Stimulated activated memory B cell treated with anti-CD40 and anti-IgM and Interleukin-4, amounts not matched to agents 10 μg/mL and 1 μg/mL and 100 μg/mL, for 72 hours (primary cell): ENCODE measurements around the gene SLC25A1.
"Not testable (repeated sequence)": the region's sequence is repeated elsewhere in the genome, so short reads cannot be mapped to it uniquely, and the experiment has no call there.

Source experiments
- ATAC-seq: fragments of 150-1000 bp; cut with Tn5 transposase; 2 replicates; pipeline ENCODE4 v1.10.0; 2021
- H3K27ac Mint-ChIP-seq: one replicate; pipeline ENCODE4 v1.8.0; 2022; ENCODE audit warnings: mild to moderate bottlenecking, mixed read lengths
- H3K27me3 Mint-ChIP-seq: one replicate; pipeline ENCODE4 v1.8.0; 2022; ENCODE audit warnings: mixed read lengths
- H3K36me3 Mint-ChIP-seq: one replicate; pipeline ENCODE4 v1.8.0; 2022; ENCODE audit warnings: mixed read lengths
- H3K4me1 Mint-ChIP-seq: one replicate; pipeline ENCODE4 v1.8.0; 2022; ENCODE audit warnings: mixed read lengths
- H3K4me3 Mint-ChIP-seq: one replicate; pipeline ENCODE4 v1.8.0; 2022; ENCODE audit warnings: mild to moderate bottlenecking, moderate library complexity, mixed read lengths
- H3K9me3 Mint-ChIP-seq: one replicate; pipeline ENCODE4 v1.8.0; 2022; ENCODE audit warnings: mixed read lengths

The SLC25A1 gene

GRCh38 chr22:19213001-19213400 is 34.5 kb upstream of the SLC25A1 start:
- Mint-ChIP-seq H3K27ac (no peak overlapping the region), H3K4me1 (peaks cover 20% of the 10 kb centered on the region), H3K9me3 (no peaks in the 10 kb centered on the region), H3K36me3 (no peaks in the 10 kb centered on the region), H3K27me3 (peaks cover 33% of the 10 kb centered on the region), H3K4me3 (no peak overlapping the region)
- ATAC-seq = no peak

- Mint-ChIP-seq H3K27ac (no peak overlapping the region), H3K36me3 (no peaks in the 10 kb centered on the region), H3K27me3 (peaks cover 40% of the 10 kb centered on the region), H3K4me1 (peaks cover 16% of the 10 kb centered on the region), H3K4me3 (no peak overlapping the region), H3K9me3 (no peaks in the 10 kb centered on the region)
- ATAC-seq = no peak
These were observed 33.9 kb upstream of the SLC25A1 start for GRCh38 chr22:19212302-19212870.

GRCh38 chr22:19210188-19210587 is 31.7 kb upstream of the SLC25A1 start:
- ATAC-seq = no peak
- peaks cover 41% of the 10 kb centered on the region for H3K27me3 Mint-ChIP-seq
- H3K9me3 Mint-ChIP-seq = no peaks in the 10 kb centered on the region
- no peak overlapping the region for H3K4me3 Mint-ChIP-seq
- H3K4me1 Mint-ChIP-seq = peaks cover 16% of the 10 kb centered on the region
- no peak overlapping the region for H3K27ac Mint-ChIP-seq
- H3K36me3 Mint-ChIP-seq = no peaks in the 10 kb centered on the region

- Mint-ChIP-seq H3K27me3 (peaks cover 54% of the 10 kb centered on the region), H3K4me1 (peaks cover 13% of the 10 kb centered on the region), H3K4me3 (no peak overlapping the region), H3K27ac (no peak overlapping the region), H3K9me3 (no peaks in the 10 kb centered on the region), H3K36me3 (no peaks in the 10 kb centered on the region)
- no peak for ATAC-seq
These were observed 29.8 kb upstream of the SLC25A1 start for GRCh38 chr22:19208287-19208847.

GRCh38 chr22:19207884-19208283 is 29.3 kb upstream of the SLC25A1 start:
- H3K36me3 Mint-ChIP-seq = no peaks in the 10 kb centered on the region
- H3K27ac Mint-ChIP-seq = no peak overlapping the region
- no peak for ATAC-seq
- no peak overlapping the region for H3K4me3 Mint-ChIP-seq
- H3K27me3 Mint-ChIP-seq = peaks cover 55% of the 10 kb centered on the region
- peaks cover 9% of the 10 kb centered on the region for H3K4me1 Mint-ChIP-seq
- no peaks in the 10 kb centered on the region for H3K9me3 Mint-ChIP-seq

GRCh38 chr22:19207401-19207808 is 28.9 kb upstream of the SLC25A1 start:
- H3K27me3 Mint-ChIP-seq = peaks cover 50% of the 10 kb centered on the region
- no peak overlapping the region for H3K4me3 Mint-ChIP-seq
- peaks cover 4% of the 10 kb centered on the region for H3K4me1 Mint-ChIP-seq
- H3K36me3 Mint-ChIP-seq = no peaks in the 10 kb centered on the region
- H3K27ac Mint-ChIP-seq = no peak overlapping the region
- H3K9me3 Mint-ChIP-seq = peaks cover 3% of the 10 kb centered on the region
- ATAC-seq = no peak

- Mint-ChIP-seq H3K27ac (no peak overlapping the region), H3K36me3 (no peaks in the 10 kb centered on the region), H3K4me1 (no peaks in the 10 kb centered on the region), H3K9me3 (peaks cover 3% of the 10 kb centered on the region), H3K4me3 (no peak overlapping the region), H3K27me3 (peaks cover 45% of the 10 kb centered on the region)
- no peak for ATAC-seq
These were observed 27.8 kb upstream of the SLC25A1 start for GRCh38 chr22:19206287-19206686.

- H3K27me3 Mint-ChIP-seq = peaks cover 38% of the 10 kb centered on the region
These were observed 26.1 kb upstream of the SLC25A1 start for GRCh38 chr22:19204640-19205039.

GRCh38 chr22:19203834-19204233 is 25.3 kb upstream of the SLC25A1 start:
- ATAC-seq = no peak
- no peak overlapping the region for H3K27ac Mint-ChIP-seq
- H3K27me3 Mint-ChIP-seq = peaks cover 30% of the 10 kb centered on the region
- no peaks in the 10 kb centered on the region for H3K36me3 Mint-ChIP-seq
- H3K4me1 Mint-ChIP-seq = no peaks in the 10 kb centered on the region
- no peak overlapping the region for H3K4me3 Mint-ChIP-seq
- H3K9me3 Mint-ChIP-seq = peaks cover 3% of the 10 kb centered on the region

More at GRCh38 chr22:19204640-19205039, 26.1 kb upstream of the SLC25A1 start:
- no peak overlapping the region for H3K4me3 Mint-ChIP-seq
- peaks cover 3% of the 10 kb centered on the region for H3K9me3 Mint-ChIP-seq
- no peaks in the 10 kb centered on the region for H3K36me3 Mint-ChIP-seq
- H3K27ac Mint-ChIP-seq = no peak overlapping the region
- no peaks in the 10 kb centered on the region for H3K4me1 Mint-ChIP-seq
- ATAC-seq = no peak

- peaks cover 20% of the 10 kb centered on the region for H3K27me3 Mint-ChIP-seq
- not testable (repeated sequence) for H3K27ac Mint-ChIP-seq, H3K4me1 Mint-ChIP-seq, H3K9me3 Mint-ChIP-seq, H3K4me3 Mint-ChIP-seq, H3K36me3 Mint-ChIP-seq, ATAC-seq
These were observed 24.3 kb upstream of the SLC25A1 start for GRCh38 chr22:19202799-19203186.

GRCh38 chr22:19201869-19202798 is 23.6 kb upstream of the SLC25A1 start:
- peaks cover 3% of the 10 kb centered on the region for H3K9me3 Mint-ChIP-seq
- no peaks in the 10 kb centered on the region for H3K36me3 Mint-ChIP-seq
- peaks cover 14% of the 10 kb centered on the region for H3K27me3 Mint-ChIP-seq
- no peak overlapping the region for H3K27ac Mint-ChIP-seq
- no peaks in the 10 kb centered on the region for H3K4me1 Mint-ChIP-seq
- no peak overlapping the region for H3K4me3 Mint-ChIP-seq
- peak; percentile 82 for ATAC-seq

- H3K27ac Mint-ChIP-seq = no peak overlapping the region
These were observed 22.8 kb upstream of the SLC25A1 start for GRCh38 chr22:19201130-19201868.

GRCh38 chr22:19199479-19199878 is 20.9 kb upstream of the SLC25A1 start:
- no peak overlapping the region for H3K4me3 Mint-ChIP-seq
- no peaks in the 10 kb centered on the region for H3K36me3 Mint-ChIP-seq
- no peak for ATAC-seq
- peaks cover 14% of the 10 kb centered on the region for H3K4me1 Mint-ChIP-seq
- H3K27me3 Mint-ChIP-seq = peaks cover 13% of the 10 kb centered on the region
- peaks cover 3% of the 10 kb centered on the region for H3K9me3 Mint-ChIP-seq
- no peak overlapping the region for H3K27ac Mint-ChIP-seq

More at GRCh38 chr22:19201130-19201868, 22.8 kb upstream of the SLC25A1 start:
- Mint-ChIP-seq H3K4me3 (no peak overlapping the region), H3K4me1 (peaks cover 1% of the 10 kb centered on the region), H3K27me3 (peaks cover 14% of the 10 kb centered on the region), H3K9me3 (peaks cover 3% of the 10 kb centered on the region), H3K36me3 (no peaks in the 10 kb centered on the region)
- ATAC-seq = no peak

- Mint-ChIP-seq H3K36me3 (no peaks in the 10 kb centered on the region), H3K27ac (no peak overlapping the region), H3K27me3 (peaks cover under 1% of the 10 kb centered on the region), H3K4me1 (peaks cover 14% of the 10 kb centered on the region), H3K4me3 (no peak overlapping the region), H3K9me3 (peaks cover 3% of the 10 kb centered on the region)
- ATAC-seq = no peak
These were observed 19.7 kb upstream of the SLC25A1 start for GRCh38 chr22:19197997-19198865.
